ENCODE measurements around the gene NUP58. TPM values are rescaled to one million over a fixed set of nuclear protein-coding genes. Genes with fewer than 3 reads are reported as not detected.
A peak's percentile ranks its signal among the peaks of the same experiment; 100 is the strongest.

The NUP58 gene
- total RNA-seq, 1 experiment from 2014 or later: 101 TPM

GRCh38 chr13:25300861-25301346 is 521 bp upstream of the NUP58 start:
- Histone ChIP-seq H3K4me3 (replicated peaks in 1 of 2; ENCODE audit: low read depth in 1 of 2, low read length in 2 of 2) (peak overlapping the region; percentile 80 to 98), H3K9ac (ENCODE audit: low read length) (peak overlapping the region; percentile 88), H3K4me1 (ENCODE audit: control insufficient read depth in 1 of 2, insufficient read depth in 2 of 2, low read length in 2 of 2) (peaks cover 13 to 20% of the 10 kb centered on the region in 2 experiments), H4K20me1 (ENCODE audit: insufficient read depth) (peaks cover 15% of the 10 kb centered on the region; the same call in 1 of the 2 replicates), H3K4me2 (ENCODE audit: low read length) (peak overlapping the region; percentile 75), H3K27me3 (ENCODE audit: insufficient read depth, low read length) (no peaks in the 10 kb centered on the region; the same call in 1 of the 2 replicates), H3K27ac (ENCODE audit: low read depth, low read length) (peak overlapping the region; percentile 54), H3K79me2 (ENCODE audit: insufficient read depth, low read length) (peaks cover 48% of the 10 kb centered on the region), H3K9me3 (ENCODE audit: control insufficient read depth in 1 of 2, insufficient read depth in 1 of 2, low read depth in 1 of 2, low read length in 2 of 2) (no peaks in the 10 kb centered on the region), H3K9me2 (ENCODE audit: insufficient read depth) (peaks cover 3% of the 10 kb centered on the region; the same call in 1 of the 2 replicates), H2AFZ (ENCODE audit: low read depth, low read length, poor library complexity, severe bottlenecking) (peak overlapping the region; percentile 67), H3K36me3 (ENCODE audit: control insufficient read depth in 1 of 2, insufficient read depth in 2 of 2, low read length in 2 of 2) (peaks cover 5 to 16% of the 10 kb centered on the region in 2 experiments; a peak in 3 of 4 replicates)
- ChIA-PET RAD21 (ENCODE audit: low non-redundant PET in 1 of 2, low total read pairs in 2 of 2, uncharacterized antibody in 2 of 2, unreplicated experiment in 2 of 2) (no interaction called here), POLR2A (no interaction called here), CTCF (no interaction called here)
- ATAC-seq: peak; percentile 37
- TF ChIP-seq EZH2 (IDR thresholded peaks at IDR 0.05): no peak
- TF ChIP-seq MAX (IDR thresholded peaks at IDR 0.05): no peak
- TF ChIP-seq CEBPB (IDR thresholded peaks at IDR 0.05; ENCODE audit: low read depth): no peak
- no peak for TF ChIP-seq ZBTB33 (IDR thresholded peaks at IDR 0.05; ENCODE audit: extremely low read depth, insufficient replicate concordance, low read length)
- TF ChIP-seq SIN3A (IDR thresholded peaks at IDR 0.05; ENCODE audit: low read depth): no peak
- TF ChIP-seq TCF7L2 (IDR thresholded peaks at IDR 0.05; ENCODE audit: borderline replicate concordance, extremely low read depth, insufficient read depth, insufficient read length): no peak
- no peak for TF ChIP-seq REST (IDR thresholded peaks at IDR 0.05; ENCODE audit: low read depth)
- TF ChIP-seq FOSL1 (IDR thresholded peaks at IDR 0.05; ENCODE audit: low read depth): no peak
- no peak for TF ChIP-seq EZH2phosphoT487 (IDR thresholded peaks at IDR 0.05; ENCODE audit: borderline replicate concordance)
- TF ChIP-seq ZNF274 (IDR thresholded peaks at IDR 0.05; ENCODE audit: low read depth, low read length): no peak
- TF ChIP-seq EGR1 (IDR thresholded peaks at IDR 0.05; ENCODE audit: low read depth): no peak
- TF ChIP-seq ELF1 (IDR thresholded peaks at IDR 0.05; ENCODE audit: borderline replicate concordance, low read depth): no peak
- no peak for TF ChIP-seq RAD21 (IDR thresholded peaks at IDR 0.05; ENCODE audit: low read depth)
- TF ChIP-seq YY1 (IDR thresholded peaks at IDR 0.05; ENCODE audit: extremely low read depth, insufficient replicate concordance, low read depth, low read length): no peak
- no peak for TF ChIP-seq ATF3 (IDR thresholded peaks at IDR 0.05)
- no peak for TF ChIP-seq CTCF (IDR thresholded peaks at IDR 0.05 in 2 of 3, conservative IDR thresholded peaks at IDR 0.05 in 1 of 3; ENCODE audit: borderline replicate concordance in 1 of 3, insufficient read depth in 1 of 3, low read depth in 2 of 3, low read length in 2 of 3)
- no peak for TF ChIP-seq ZFX (IDR thresholded peaks at IDR 0.05)
- TSS peak; percentile 54 for BruUV-seq (replicated peaks)
- intact Hi-C loops (cut with micrococcal nuclease): no loop called here
- no peak for DNase-seq (ENCODE audit: low read depth, low spot score)

All from HCT116 (cell line).